ENCODE results near the gene CCDC194.

The CCDC194 gene

DNA sequence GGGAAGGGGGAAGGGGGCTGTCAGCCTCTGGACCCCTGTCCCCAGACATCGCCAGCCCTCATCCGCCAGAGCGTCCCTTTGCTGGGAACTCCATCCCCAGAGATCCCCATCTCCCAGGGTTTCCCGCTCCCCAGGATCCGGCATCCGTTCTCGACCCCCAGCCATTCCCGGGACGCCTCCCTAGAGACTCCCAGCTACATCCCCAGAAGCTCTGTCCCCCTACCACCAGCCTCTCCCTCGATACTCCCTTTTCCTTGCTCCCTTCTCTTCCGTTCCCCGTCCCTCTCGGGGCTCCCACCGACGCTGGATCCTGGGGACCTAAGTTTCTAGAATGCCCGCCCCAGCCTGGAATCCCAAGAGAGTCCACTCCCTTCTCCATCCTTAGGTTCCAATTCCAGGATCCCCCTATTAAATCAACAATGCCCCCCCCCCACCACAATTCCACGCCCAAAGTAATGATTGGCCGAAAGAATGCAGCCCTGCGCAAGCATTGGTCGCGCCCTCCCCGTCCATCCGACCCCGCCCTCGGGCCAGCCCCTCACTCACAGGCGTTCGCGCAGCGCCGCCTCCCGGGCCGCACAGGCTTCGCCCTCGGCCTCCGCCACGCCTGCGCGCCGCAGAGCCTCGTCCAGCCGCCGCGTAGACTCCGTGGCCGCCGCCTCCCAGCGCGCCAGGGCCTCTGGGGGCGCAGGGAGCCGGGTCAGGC lies 3.2 kb downstream of the CCDC194 start (continued):
- TF ChIP-seq, protein P1, sequence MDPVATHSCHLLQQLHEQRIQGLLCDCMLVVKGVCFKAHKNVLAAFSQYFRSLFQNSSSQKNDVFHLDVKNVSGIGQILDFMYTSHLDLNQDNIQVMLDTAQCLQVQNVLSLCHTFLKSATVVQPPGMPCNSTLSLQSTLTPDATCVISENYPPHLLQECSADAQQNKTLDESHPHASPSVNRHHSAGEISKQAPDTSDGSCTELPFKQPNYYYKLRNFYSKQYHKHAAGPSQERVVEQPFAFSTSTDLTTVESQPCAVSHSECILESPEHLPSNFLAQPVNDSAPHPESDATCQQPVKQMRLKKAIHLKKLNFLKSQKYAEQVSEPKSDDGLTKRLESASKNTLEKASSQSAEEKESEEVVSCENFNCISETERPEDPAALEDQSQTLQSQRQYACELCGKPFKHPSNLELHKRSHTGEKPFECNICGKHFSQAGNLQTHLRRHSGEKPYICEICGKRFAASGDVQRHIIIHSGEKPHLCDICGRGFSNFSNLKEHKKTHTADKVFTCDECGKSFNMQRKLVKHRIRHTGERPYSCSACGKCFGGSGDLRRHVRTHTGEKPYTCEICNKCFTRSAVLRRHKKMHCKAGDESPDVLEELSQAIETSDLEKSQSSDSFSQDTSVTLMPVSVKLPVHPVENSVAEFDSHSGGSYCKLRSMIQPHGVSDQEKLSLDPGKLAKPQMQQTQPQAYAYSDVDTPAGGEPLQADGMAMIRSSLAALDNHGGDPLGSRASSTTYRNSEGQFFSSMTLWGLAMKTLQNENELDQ (tag by site-specific recombination; IDR thresholded peaks at IDR 0.05; ENCODE audit: low read depth) = no peak
- TF ChIP-seq ZNF707 (tag by site-specific recombination; IDR thresholded peaks at IDR 0.05) (no peak), ZNF24 (tag by site-specific recombination; IDR thresholded peaks at IDR 0.05) (no peak), BCL11B (tag by site-specific recombination; IDR thresholded peaks at IDR 0.05; ENCODE audit: low read depth) (no peak), ZEB2 (tag by site-specific recombination; IDR thresholded peaks at IDR 0.05) (peak; percentile 73), ZNF157 (tag by site-specific recombination; IDR thresholded peaks at IDR 0.05) (no peak), ZNF837 (tag by site-specific recombination; IDR thresholded peaks at IDR 0.05) (no peak), PRDM4 (tag by site-specific recombination; IDR thresholded peaks at IDR 0.05) (0 out of 2 replicates have a peak, but pooled peaks have one; percentile 21), ZNF785 (tag by site-specific recombination; IDR thresholded peaks at IDR 0.05) (no peak), KLF16 (tag by site-specific recombination; IDR thresholded peaks at IDR 0.05) (peak; percentile 81), ZNF398 (tag by site-specific recombination; IDR thresholded peaks at IDR 0.05) (peak; percentile 85), IKZF3 (tag by site-specific recombination; IDR thresholded peaks at IDR 0.05) (peak; percentile 88), GLIS2 (tag by site-specific recombination; IDR thresholded peaks at IDR 0.05) (peak; percentile 85), ZNF791 (tag by site-specific recombination; IDR thresholded peaks at IDR 0.05) (no peak), ZBTB48 (tag by site-specific recombination; IDR thresholded peaks at IDR 0.05) (peak; percentile 90), PBX3 (CRISPR knock-in tag; IDR thresholded peaks at IDR 0.05) (0 out of 2 replicates have a peak, but pooled peaks have one; percentile 71), ZSCAN23 (tag by site-specific recombination; IDR thresholded peaks at IDR 0.05) (no peak), ZNF19 (tag by site-specific recombination; IDR thresholded peaks at IDR 0.05; ENCODE audit: low read depth) (no peak), ZNF341 (tag by site-specific recombination; IDR thresholded peaks at IDR 0.05; ENCODE audit: low read depth) (peak; percentile 69), ZFHX2 (tag by site-specific recombination; conservative IDR thresholded peaks at IDR 0.05) (no peak), ZFP41 (tag by site-specific recombination; IDR thresholded peaks at IDR 0.05; ENCODE audit: borderline replicate concordance) (no peak), SP7 (tag by site-specific recombination; IDR thresholded peaks at IDR 0.05) (0 out of 2 replicates have a peak, but pooled peaks have one; percentile 28), ZNF776 (tag by site-specific recombination; IDR thresholded peaks at IDR 0.05; ENCODE audit: borderline replicate concordance) (no peak), ZNF555 (tag by site-specific recombination; conservative IDR thresholded peaks at IDR 0.05) (no peak), GLI2 (tag by site-specific recombination; IDR thresholded peaks at IDR 0.05; ENCODE audit: borderline replicate concordance, low read depth) (no peak), ZBTB1 (tag by site-specific recombination; IDR thresholded peaks at IDR 0.05) (no peak)
- TF ChIP-seq, protein P2, sequence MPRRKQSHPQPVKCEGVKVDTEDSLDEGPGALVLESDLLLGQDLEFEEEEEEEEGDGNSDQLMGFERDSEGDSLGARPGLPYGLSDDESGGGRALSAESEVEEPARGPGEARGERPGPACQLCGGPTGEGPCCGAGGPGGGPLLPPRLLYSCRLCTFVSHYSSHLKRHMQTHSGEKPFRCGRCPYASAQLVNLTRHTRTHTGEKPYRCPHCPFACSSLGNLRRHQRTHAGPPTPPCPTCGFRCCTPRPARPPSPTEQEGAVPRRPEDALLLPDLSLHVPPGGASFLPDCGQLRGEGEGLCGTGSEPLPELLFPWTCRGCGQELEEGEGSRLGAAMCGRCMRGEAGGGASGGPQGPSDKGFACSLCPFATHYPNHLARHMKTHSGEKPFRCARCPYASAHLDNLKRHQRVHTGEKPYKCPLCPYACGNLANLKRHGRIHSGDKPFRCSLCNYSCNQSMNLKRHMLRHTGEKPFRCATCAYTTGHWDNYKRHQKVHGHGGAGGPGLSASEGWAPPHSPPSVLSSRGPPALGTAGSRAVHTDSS (tag by site-specific recombination; IDR thresholded peaks at IDR 0.05) = no peak
- TF ChIP-seq, protein P3, sequence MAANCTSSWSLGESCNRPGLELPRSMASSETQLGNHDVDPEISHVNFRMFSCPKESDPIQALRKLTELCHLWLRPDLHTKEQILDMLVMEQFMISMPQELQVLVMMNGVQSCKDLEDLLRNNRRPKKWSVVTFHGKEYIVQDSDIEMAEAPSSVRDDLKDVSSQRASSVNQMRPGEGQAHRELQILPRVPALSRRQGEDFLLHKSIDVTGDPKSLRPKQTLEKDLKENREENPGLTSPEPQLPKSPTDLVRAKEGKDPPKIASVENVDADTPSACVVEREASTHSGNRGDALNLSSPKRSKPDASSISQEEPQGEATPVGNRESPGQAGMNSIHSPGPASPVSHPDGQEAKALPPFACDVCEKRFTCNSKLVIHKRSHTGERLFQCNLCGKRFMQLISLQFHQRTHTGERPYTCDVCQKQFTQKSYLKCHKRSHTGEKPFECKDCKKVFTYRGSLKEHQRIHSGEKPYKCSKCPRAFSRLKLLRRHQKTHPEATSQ (tag by site-specific recombination; IDR thresholded peaks at IDR 0.05) = no peak
